Right lobe of liver (tissue), 4 donors: Measurements from ENCODE around the gene VAV2.

ENCODE experiments used
- POLR2A ChIP-seq: fragments of 450-650 bp; IDR thresholded peaks from one replicate; pipeline ENCODE4 v1.6.1; 2017; ENCODE audit warnings: antibody characterized with exemption, mild to moderate bottlenecking
- TF ChIP-seq, protein P1 (sequence below), 4 donors: fragments of 200-600 bp in 3 of 4; fragments of 450-650 bp in 1 of 4; IDR thresholded peaks; one replicate each; pipeline versions ENCODE4 v1.5.1 to v1.8.0; 2016 to 2022; ENCODE audit warnings: antibody characterized with exemption in 4 of 4, mild to moderate bottlenecking in 2 of 4
- donor health status: DM: no; HTN: no; CAD: no.
- donor health status: DM: no; HTN: no; CAD: no.
- donor health status: DM: no; HTN: yes; CAD: no.

- TF ChIP-seq, protein P1, sequence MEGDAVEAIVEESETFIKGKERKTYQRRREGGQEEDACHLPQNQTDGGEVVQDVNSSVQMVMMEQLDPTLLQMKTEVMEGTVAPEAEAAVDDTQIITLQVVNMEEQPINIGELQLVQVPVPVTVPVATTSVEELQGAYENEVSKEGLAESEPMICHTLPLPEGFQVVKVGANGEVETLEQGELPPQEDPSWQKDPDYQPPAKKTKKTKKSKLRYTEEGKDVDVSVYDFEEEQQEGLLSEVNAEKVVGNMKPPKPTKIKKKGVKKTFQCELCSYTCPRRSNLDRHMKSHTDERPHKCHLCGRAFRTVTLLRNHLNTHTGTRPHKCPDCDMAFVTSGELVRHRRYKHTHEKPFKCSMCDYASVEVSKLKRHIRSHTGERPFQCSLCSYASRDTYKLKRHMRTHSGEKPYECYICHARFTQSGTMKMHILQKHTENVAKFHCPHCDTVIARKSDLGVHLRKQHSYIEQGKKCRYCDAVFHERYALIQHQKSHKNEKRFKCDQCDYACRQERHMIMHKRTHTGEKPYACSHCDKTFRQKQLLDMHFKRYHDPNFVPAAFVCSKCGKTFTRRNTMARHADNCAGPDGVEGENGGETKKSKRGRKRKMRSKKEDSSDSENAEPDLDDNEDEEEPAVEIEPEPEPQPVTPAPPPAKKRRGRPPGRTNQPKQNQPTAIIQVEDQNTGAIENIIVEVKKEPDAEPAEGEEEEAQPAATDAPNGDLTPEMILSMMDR (IDR thresholded peaks at IDR 0.05), result no peak
- no peak for TF ChIP-seq POLR2A
These were observed 3.1 kb upstream of the VAV2 start for GRCh38 chr9:133995012-133995896.
